ENCODE measurements around the gene TAB3.

The TAB3 gene

DNA sequence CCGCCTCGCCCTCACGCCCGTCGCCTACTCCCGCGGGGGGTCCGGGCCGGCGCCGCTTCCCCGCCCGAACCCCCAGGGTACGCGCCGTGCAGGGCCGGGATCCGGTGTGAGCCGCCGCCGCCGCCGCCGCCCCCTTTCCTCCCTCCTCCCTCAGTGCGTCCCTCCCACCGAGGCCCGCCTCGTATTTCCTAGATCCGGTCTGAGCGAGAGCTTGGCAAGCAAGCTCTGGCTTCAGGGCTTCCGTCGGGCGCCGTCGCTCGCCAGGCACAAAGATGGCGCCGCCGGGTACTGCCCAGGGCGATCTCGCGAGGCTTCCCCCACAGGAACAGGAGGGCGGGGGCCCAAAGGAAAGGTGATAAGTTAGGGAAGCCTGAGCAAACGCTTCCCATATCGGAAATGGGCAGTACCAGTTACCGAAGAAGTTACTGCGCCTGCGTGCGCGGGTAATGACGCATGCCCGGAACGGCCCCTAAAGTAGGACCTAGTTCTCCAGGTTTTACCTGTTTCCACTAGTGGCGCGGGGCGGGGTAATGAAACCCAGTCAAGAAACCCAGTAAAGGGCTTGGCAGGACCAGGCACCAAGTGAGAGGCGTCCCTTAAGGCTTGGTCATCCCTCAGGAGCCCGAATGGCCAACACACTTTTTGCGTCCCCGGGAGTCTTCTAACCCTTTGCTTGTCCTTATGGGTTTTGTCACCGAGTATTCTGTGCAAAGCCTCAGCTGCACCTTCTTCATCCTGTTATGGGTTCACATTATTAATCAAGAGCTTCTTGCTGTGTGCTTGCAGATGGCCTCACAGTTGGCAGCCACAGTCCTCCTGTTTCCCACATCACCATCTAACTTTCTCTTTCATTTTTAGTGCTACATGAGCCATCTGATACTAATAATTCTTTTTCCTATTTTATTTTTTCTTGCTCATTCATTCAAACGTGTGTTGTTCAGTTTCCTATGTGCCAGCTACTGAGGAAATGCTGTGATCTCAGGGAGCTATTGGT lies at the start of gene TAB3:
Gene TAB3, minus strand, starts transcription at position 108 of the 994 bp plus-strand sequence. CDS start 29,666 bp downstream, outside the sequence.
- DNase-seq = peak; percentile 96

GRCh38 chrX:30938295-30938694 lies 49.2 kb upstream of the TAB3 start:
- DNase-seq = no peak

GRCh38 chrX:30935985-30936384 lies 46.9 kb upstream of the TAB3 start:
- no peak for DNase-seq

- DNase-seq = no peak
Observed at GRCh38 chrX:30931920-30932319, 42.9 kb upstream of the TAB3 start.

- no peak for DNase-seq
Observed at GRCh38 chrX:30930679-30931078, 41.6 kb upstream of the TAB3 start.

- no peak for DNase-seq
Observed at GRCh38 chrX:30930143-30930542, 41.1 kb upstream of the TAB3 start.

DNA sequence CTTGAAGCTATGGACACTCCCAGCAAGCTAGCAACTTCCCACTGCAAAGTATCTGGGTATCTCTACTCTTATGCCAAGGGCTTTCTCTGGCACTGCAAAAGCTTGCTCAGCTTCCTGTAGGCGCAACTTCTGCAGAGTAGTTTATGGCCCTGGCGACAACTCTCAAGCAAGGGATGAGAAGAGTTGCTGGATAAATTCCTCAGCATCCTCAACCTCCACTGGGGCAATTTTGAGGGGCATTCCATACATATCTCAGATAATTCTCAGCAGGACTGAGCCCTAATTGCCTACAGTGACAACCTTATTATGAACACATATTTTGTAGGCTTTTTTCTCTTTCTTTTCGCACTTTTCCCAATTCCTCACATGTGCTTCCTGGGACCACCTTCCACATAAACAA lies 31.2 kb upstream of the TAB3 start:
- DNase-seq = no peak

- no peak for DNase-seq
Observed at GRCh38 chrX:30918480-30918879, 29.4 kb upstream of the TAB3 start.

DNA sequence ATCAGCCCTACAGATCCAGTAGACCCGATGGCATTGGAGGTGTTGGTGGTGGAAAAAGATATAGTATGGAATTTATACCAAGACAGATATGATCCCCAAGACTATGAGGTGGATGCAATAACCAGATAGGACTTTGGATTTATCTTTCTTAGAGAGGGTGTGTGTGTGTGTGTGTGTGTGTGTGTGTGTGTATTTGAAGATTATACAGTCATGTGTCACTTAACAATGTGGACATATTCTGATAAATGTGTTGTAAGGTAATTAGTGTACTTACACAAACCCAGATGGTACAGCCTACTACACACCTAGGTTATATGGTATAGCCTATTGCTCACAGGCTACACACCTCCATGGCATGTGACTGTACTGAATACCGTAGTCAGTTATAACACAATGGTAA lies 24.4 kb upstream of the TAB3 start:
- no peak for DNase-seq

DNA sequence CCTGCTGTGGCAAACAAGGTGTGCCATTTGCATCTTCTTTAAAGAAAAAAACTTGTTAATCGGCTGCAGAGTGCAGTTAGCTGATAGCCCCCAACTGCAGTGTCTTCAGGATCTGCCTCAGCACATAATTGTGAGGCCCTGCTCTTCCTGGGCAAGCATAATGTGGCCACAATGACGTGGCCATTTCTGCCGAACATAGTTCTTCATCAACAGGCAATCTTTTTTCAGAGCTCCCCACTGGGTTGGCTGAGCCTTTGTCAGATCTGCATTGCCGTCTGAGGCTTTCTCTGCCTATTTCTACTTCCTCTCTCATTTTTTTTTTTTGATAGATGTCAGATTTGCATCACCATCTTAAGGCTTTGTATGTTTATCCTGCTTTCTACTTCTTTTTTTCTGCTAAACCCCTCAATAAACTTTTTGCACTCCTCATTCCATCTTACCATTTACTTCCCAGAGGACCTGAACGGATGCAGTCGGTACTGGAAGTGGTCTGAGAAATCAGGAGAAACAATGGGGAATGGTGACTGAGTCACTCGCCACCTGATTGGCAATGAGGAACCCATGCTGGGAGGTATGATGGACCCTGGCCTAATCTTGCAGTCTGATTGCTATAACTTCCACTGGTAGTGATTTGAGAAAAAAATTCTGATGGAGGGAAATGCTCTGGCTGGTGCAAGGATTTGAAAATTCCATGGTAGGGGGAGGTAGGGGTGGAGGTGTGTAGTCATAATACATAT lies 21.2 kb upstream of the TAB3 start:
- no peak for DNase-seq

- no peak for DNase-seq
Observed at GRCh38 chrX:30906726-30907125, 17.7 kb upstream of the TAB3 start.

GRCh38 chrX:30905321-30905720 lies 16.3 kb upstream of the TAB3 start:
- DNase-seq = no peak

DNA sequence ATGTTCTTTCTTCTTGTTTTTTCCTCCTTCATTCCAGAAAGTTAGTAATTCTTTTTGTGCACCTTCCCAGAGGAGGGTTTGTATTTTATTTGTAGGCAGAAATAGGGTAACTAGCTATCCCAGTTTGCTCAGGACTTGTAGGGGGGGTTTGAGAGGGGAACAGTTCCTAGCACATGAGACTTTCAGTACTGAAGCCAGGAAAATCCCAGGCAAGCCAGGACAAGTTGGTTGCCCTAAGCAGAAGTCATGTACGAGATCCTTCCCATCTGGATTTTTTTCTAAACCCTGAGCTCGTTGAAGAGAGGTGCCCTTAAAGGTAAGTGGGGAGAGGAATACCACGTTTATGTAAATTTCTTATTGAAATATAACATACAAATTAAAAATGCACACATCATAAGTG lies 15.6 kb upstream of the TAB3 start:
- DNase-seq = no peak

DNA sequence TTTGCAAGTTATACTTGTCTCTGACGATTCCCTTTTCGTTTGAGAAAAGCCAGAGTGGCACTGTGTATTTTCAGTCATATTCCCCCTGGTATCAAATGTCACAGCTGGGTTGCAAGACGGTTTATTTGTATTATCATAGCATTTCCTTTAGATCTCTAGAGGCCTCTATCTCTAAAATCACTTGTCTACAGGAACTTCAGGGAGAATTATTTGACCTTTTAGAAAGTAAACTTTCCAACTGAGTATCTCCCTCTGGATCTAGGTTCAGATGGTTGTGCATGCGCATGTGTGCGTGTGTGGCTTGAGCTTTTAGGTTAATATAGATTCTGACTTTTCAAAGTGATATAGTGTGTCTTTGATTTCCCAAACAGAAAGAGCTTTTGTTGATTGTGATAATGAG lies 15.1 kb upstream of the TAB3 start:
- no peak for DNase-seq

- no peak for DNase-seq
Observed at GRCh38 chrX:30900227-30900626, 11.2 kb upstream of the TAB3 start.

DNA sequence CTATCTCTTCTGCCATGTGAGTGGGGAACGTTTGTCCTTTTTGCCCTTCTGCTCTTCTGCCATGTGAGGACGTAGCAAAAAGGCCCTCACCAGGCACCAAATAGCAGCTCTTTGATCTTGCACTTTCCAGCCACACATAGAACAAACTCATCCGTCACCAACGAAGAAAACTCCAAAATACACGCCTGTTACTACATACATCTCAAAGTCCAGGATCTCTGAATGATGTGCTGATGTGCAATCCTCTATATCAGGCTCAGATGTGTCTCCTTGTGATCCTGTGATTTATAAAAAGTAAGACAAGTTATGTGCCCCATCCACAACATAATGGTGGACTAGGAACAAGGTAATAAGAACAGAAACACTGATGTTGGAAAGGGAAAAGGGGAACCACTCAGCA lies 9.8 kb upstream of the TAB3 start:
- DNase-seq = no peak

DNA sequence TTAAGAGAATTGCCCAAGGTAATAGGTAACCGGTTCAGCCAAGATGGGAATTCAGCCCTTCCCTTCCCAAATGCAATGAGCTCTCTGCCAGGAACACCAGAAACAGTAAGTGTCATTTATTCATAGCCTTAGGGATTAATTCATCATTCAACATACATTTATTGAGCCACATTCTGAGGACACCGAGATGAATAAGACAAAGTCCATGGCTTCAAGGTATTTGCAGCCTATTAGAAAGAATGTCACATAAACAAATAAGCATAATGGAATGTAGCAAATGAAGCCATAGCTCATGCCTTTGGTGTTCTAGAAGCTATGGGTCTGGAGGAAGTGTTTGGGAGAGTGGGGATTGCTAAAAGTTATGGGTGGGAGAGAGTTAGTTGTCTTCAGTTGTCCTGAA lies 6.3 kb upstream of the TAB3 start:
- no peak for DNase-seq

DNA sequence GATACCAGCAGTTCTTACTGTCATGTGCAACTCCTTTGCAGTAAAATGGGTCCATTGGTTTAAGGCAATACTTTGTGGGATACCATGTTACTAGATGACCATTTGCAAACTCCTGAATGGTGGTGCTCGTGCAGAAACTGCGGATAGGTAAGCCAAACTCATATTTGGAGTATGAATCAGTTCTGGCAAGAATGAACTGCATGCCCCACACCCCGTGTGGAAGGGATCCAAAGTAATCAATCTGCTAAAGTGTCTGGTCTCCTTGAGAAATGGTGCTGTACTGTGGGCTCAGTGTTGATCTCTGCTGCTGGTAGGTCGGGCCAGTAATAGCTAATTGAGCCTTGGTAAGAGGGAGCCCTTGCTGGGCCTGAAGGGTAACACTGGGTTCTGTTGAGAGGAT lies 4.2 kb upstream of the TAB3 start:
- DNase-seq = no peak

DNA sequence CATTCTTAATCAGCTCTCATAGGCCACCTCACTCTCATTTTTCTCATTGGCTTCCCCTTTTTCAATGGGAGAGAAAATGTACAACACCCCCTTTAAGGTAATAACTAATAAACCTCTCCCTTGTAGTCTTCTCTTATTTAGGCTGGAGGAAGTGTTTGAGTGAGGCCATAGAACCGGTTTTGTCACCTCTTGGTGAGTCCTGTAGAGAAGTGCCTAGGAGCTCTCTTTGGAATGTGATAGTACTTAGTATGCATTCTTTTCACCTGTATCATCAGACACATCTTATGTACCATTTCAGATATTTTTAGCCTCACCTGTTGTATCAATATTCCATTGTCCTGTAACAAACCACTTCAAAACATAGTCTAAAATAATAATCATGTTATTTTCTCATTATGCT lies 3.5 kb upstream of the TAB3 start:
- no peak for DNase-seq

GRCh38 chrX:30888526-30889146 lies 418 bp downstream of the TAB3 start:
- DNase-seq = no peak

DNA sequence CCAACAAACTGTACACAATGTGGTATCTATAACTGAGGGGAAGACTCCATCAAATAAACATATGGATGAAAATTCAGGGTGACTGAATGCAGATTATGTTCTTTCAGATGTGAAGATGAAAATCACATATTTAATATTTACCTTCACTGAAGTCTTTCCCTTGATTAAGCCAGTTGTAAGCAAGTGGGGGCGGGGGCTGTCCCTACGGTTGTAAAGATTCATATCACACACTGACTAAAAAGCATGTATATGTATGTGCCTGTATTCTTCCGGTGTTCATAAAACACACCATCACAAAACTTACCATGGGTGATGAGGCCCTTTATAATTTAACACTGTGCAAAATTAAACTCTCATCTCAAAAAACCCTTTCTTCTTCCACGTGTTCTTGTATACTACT lies 1.3 kb downstream of the TAB3 start:
- DNase-seq = no peak

DNA sequence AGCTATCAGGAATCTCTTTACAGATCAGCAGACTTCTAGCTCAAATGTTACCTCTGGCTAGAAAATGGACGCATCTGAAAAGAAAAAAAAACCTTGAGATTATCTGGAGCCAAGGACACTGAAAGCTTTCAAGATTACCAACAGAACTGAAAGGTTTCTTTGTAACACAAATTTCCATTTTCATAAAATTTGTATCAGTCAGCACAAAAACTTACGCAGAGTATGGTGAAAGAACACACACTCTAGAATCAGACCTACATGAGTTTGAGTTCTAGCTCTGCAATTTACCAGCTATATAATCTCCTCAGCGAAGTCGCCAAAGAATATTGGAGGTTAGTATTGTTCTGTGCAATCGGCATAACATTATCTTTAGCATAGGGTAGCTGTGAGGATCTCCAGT lies 1.8 kb downstream of the TAB3 start:
- DNase-seq = no peak

GRCh38 chrX:30885136-30885535 lies 3.9 kb downstream of the TAB3 start:
- DNase-seq = no peak

GRCh38 chrX:30883138-30883537 lies 5.9 kb downstream of the TAB3 start:
- no peak for DNase-seq

Data from NCI-H526 treated with DMSO at 0.1 percent for 48 hours (cell line).